GM10847 (cell line): ENCODE results near the gene PGGT1B.

Source experiments
- POLR2A ChIP-seq: IDR thresholded peaks from 2 replicates; pipeline ENCODE4 v1.6.1; 2011; ENCODE audit not compliant: insufficient read length; ENCODE audit errors: extremely low read depth

PGGT1B gene

GRCh38 chr5:115194676-115195075 lies 68.0 kb downstream of the PGGT1B start:
- TF ChIP-seq POLR2A = no peak

GRCh38 chr5:115193295-115193694 lies 69.4 kb downstream of the PGGT1B start:
- TF ChIP-seq POLR2A = no peak

- no peak for TF ChIP-seq POLR2A
Measured at GRCh38 chr5:115192098-115192497, 70.6 kb downstream of the PGGT1B start.

- TF ChIP-seq POLR2A = no peak
Measured at GRCh38 chr5:115191474-115192031, 71.1 kb downstream of the PGGT1B start.

- no peak for TF ChIP-seq POLR2A
Measured at GRCh38 chr5:115190388-115190787, 72.3 kb downstream of the PGGT1B start.

GRCh38 chr5:115189866-115190265 lies 72.8 kb downstream of the PGGT1B start:
- no peak for TF ChIP-seq POLR2A

- no peak for TF ChIP-seq POLR2A
Measured at GRCh38 chr5:115186794-115187193, 75.9 kb downstream of the PGGT1B start.

- no peak for TF ChIP-seq POLR2A
Measured at GRCh38 chr5:115184770-115185169, 77.9 kb downstream of the PGGT1B start.

GRCh38 chr5:115181757-115182156 lies 80.9 kb downstream of the PGGT1B start:
- no peak for TF ChIP-seq POLR2A

GRCh38 chr5:115180165-115180709 lies 82.4 kb downstream of the PGGT1B start:
- TF ChIP-seq POLR2A = no peak

- no peak for TF ChIP-seq POLR2A
Measured at GRCh38 chr5:115179394-115180164, 83.1 kb downstream of the PGGT1B start.

GRCh38 chr5:115179030-115179393 lies 83.7 kb downstream of the PGGT1B start:
- TF ChIP-seq POLR2A = no peak

- TF ChIP-seq POLR2A = no peak
Measured at GRCh38 chr5:115170929-115171510, 91.7 kb downstream of the PGGT1B start.

- no peak for TF ChIP-seq POLR2A
Measured at GRCh38 chr5:115170134-115170928, 92.3 kb downstream of the PGGT1B start.

GRCh38 chr5:115169487-115170133 lies 93.1 kb downstream of the PGGT1B start, which contains the start of gene TRIM36:
TSS of gene TRIM36 (minus strand) at chr5:115169908. CDS start at chr5:115169634, 274 bp downstream.
- TF ChIP-seq POLR2A = no peak
